ENCODE data around the gene BTBD9. TPM values are rescaled to one million over a fixed set of nuclear protein-coding genes. Genes with fewer than 3 reads are reported as not detected.

The BTBD9 gene
- total and polyA plus RNA-seq, 2 of the 13 experiments (the other 11 are each of a cell fraction or from before 2014, with no cell fraction given), result 1.2 to 3.0 TPM

DNA sequence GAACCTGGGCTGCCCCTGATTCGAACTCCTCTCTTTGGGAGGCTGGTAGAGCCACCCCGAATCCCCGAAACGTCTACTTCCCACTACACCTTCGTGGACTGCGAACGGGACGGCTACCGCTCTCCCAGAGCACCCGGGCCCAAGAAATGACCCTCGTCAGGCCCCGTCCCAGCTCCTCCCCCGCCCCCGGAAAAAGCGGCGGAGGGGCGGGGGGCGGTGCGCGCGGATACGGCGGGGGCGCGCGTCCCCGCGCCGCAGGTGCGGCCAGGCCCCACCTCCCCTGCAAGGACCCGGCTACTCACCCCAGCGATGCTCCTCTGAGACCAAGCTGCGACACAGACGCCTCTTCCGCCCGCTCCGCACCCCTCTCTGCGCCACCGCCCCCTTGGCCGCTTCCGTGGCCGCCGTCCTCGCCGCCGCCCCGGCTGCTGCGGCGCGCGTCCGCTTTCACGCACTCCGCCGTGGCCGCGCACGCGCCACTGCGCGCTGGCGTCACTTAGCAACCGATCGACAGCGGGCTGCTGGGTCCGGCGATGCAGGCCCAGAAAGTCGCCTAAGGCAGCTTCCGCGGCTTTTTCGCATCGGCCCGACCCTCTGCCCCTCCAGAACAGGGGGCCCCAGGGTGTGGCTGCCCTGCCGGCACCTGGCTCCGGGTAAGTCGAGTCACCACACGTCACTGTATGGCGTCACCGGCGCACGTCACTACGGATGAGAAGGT is at the start of gene BTBD9 (continued):
- TF ChIP-seq RFX3 (CRISPR knock-in tag; IDR thresholded peaks at IDR 0.05), result peak; percentile 65; the same call in 1 of the 2 replicates
- peak; percentile 84 for TF ChIP-seq GABPB1 (CRISPR knock-in tag; IDR thresholded peaks at IDR 0.05)
- TF ChIP-seq, protein P1, sequence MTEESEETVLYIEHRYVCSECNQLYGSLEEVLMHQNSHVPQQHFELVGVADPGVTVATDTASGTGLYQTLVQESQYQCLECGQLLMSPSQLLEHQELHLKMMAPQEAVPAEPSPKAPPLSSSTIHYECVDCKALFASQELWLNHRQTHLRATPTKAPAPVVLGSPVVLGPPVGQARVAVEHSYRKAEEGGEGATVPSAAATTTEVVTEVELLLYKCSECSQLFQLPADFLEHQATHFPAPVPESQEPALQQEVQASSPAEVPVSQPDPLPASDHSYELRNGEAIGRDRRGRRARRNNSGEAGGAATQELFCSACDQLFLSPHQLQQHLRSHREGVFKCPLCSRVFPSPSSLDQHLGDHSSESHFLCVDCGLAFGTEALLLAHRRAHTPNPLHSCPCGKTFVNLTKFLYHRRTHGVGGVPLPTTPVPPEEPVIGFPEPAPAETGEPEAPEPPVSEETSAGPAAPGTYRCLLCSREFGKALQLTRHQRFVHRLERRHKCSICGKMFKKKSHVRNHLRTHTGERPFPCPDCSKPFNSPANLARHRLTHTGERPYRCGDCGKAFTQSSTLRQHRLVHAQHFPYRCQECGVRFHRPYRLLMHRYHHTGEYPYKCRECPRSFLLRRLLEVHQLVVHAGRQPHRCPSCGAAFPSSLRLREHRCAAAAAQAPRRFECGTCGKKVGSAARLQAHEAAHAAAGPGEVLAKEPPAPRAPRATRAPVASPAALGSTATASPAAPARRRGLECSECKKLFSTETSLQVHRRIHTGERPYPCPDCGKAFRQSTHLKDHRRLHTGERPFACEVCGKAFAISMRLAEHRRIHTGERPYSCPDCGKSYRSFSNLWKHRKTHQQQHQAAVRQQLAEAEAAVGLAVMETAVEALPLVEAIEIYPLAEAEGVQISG (CRISPR knock-in tag; IDR thresholded peaks at IDR 0.05), result peak; percentile 71
- no peak for TF ChIP-seq LCORL (IDR thresholded peaks at IDR 0.05)
- TF ChIP-seq LCORL (CRISPR knock-in tag; IDR thresholded peaks at IDR 0.05), result 0 out of 2 replicates have a peak, but pooled peaks have one; percentile 5
- TF ChIP-seq PHF20 (CRISPR knock-in tag; IDR thresholded peaks at IDR 0.05), result peak; percentile 79
- peak; percentile 20; the same call in 1 of the 2 replicates for TF ChIP-seq MXD4 (CRISPR knock-in tag; IDR thresholded peaks at IDR 0.05)
- TF ChIP-seq, protein P2, sequence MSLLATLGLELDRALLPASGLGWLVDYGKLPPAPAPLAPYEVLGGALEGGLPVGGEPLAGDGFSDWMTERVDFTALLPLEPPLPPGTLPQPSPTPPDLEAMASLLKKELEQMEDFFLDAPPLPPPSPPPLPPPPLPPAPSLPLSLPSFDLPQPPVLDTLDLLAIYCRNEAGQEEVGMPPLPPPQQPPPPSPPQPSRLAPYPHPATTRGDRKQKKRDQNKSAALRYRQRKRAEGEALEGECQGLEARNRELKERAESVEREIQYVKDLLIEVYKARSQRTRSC (CRISPR knock-in tag; IDR thresholded peaks at IDR 0.05; ENCODE audit: low read depth), result no peak
- no peak; the same call in 1 of the 2 replicates for TF ChIP-seq PAX8 (CRISPR knock-in tag; IDR thresholded peaks at IDR 0.05; ENCODE audit: borderline replicate concordance)
- TF ChIP-seq, protein P3, sequence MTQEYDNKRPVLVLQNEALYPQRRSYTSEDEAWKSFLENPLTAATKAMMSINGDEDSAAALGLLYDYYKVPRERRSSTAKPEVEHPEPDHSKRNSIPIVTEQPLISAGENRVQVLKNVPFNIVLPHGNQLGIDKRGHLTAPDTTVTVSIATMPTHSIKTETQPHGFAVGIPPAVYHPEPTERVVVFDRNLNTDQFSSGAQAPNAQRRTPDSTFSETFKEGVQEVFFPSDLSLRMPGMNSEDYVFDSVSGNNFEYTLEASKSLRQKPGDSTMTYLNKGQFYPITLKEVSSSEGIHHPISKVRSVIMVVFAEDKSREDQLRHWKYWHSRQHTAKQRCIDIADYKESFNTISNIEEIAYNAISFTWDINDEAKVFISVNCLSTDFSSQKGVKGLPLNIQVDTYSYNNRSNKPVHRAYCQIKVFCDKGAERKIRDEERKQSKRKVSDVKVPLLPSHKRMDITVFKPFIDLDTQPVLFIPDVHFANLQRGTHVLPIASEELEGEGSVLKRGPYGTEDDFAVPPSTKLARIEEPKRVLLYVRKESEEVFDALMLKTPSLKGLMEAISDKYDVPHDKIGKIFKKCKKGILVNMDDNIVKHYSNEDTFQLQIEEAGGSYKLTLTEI (CRISPR knock-in tag; conservative IDR thresholded peaks at IDR 0.05), result no peak
- TF ChIP-seq, protein P4, sequence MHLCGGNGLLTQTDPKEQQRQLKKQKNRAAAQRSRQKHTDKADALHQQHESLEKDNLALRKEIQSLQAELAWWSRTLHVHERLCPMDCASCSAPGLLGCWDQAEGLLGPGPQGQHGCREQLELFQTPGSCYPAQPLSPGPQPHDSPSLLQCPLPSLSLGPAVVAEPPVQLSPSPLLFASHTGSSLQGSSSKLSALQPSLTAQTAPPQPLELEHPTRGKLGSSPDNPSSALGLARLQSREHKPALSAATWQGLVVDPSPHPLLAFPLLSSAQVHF (CRISPR knock-in tag; IDR thresholded peaks at IDR 0.05), result no peak
- TF ChIP-seq, protein P5, sequence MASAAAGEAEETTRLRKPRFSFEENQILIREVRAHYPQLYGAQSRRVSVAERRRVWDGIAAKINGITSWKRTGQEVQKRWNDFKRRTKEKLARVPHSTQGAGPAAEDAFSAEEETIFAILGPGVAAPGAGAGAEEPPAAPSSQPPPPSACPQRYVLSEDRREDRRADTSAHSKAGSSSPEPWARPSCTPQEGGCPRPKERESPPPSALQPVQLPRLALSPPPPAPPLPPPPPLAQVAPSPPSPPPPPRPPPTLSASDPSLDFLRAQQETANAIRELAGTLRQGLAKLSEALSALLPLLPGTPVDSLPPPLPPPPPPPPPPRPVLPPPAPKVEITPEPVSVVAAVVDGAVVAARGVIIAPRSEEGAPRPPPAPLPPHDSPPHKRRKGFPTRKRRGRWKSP (CRISPR knock-in tag; IDR thresholded peaks at IDR 0.05), result peak; percentile 66; the same call in 1 of the 2 replicates
- 0 out of 2 replicates have a peak, but pooled peaks have one; percentile 36 for TF ChIP-seq KLF15 (CRISPR knock-in tag; IDR thresholded peaks at IDR 0.05; ENCODE audit: borderline replicate concordance)
- TF ChIP-seq GTF2F1 (IDR thresholded peaks at IDR 0.05; ENCODE audit: low read length), result no peak
- TF ChIP-seq, protein P6, sequence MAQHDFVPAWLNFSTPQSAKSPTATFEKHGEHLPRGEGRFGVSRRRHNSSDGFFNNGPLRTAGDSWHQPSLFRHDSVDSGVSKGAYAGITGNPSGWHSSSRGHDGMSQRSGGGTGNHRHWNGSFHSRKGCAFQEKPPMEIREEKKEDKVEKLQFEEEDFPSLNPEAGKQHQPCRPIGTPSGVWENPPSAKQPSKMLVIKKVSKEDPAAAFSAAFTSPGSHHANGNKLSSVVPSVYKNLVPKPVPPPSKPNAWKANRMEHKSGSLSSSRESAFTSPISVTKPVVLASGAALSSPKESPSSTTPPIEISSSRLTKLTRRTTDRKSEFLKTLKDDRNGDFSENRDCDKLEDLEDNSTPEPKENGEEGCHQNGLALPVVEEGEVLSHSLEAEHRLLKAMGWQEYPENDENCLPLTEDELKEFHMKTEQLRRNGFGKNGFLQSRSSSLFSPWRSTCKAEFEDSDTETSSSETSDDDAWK (CRISPR knock-in tag; IDR thresholded peaks at IDR 0.05), result no peak
- TF ChIP-seq MTF1 (CRISPR knock-in tag; IDR thresholded peaks at IDR 0.05), result no peak
- TF ChIP-seq POLR2A (IDR thresholded peaks at IDR 0.05; ENCODE audit: insufficient read depth in 1 of 2, low read depth in 2 of 2, low read length in 2 of 2), result peak; percentile 45 to 53; a peak in 3 of 4 replicates
- TF ChIP-seq, protein P7, sequence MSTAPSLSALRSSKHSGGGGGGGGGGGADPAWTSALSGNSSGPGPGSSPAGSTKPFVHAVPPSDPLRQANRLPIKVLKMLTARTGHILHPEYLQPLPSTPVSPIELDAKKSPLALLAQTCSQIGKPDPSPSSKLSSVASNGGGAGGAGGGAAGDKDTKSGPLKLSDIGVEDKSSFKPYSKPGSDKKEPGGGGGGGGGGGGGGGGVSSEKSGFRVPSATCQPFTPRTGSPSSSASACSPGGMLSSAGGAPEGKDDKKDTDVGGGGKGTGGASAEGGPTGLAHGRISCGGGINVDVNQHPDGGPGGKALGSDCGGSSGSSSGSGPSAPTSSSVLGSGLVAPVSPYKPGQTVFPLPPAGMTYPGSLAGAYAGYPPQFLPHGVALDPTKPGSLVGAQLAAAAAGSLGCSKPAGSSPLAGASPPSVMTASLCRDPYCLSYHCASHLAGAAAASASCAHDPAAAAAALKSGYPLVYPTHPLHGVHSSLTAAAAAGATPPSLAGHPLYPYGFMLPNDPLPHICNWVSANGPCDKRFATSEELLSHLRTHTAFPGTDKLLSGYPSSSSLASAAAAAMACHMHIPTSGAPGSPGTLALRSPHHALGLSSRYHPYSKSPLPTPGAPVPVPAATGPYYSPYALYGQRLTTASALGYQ (CRISPR knock-in tag; IDR thresholded peaks at IDR 0.05), result no peak
- TF ChIP-seq KLF16 (CRISPR knock-in tag; IDR thresholded peaks at IDR 0.05), result peak in 1 of 2 experiments; percentile 52; a peak in 1 of 4 replicates
